Stimulated activated CD8-positive, alpha-beta memory T cell treated with anti-CD3 and anti-CD28 coated beads, Interleukin-4, amount 100 ng/mL, for 4 hours (primary cell): Measurements from ENCODE around the gene CNR2.
"Not testable (repeated sequence)": the region's sequence is repeated elsewhere in the genome, so short reads cannot be mapped to it uniquely, and the experiment has no call there.

Experiments
- DNase-seq, 2 donors: peaks; one replicate each; pipeline ENCODE4 v3.0.0-alpha.2; 2020; ENCODE audit warnings: low read depth in 2 of 2, low spot score in 1 of 2

The CNR2 gene

GRCh38 chr1:23837908-23838307 is 75.3 kb downstream of the CNR2 start:
- no peak for DNase-seq

GRCh38 chr1:23836037-23836436 is 77.1 kb downstream of the CNR2 start:
- DNase-seq: no peak

GRCh38 chr1:23834156-23834555 is 79.0 kb downstream of the CNR2 start:
- not testable (repeated sequence) for DNase-seq

- no peak for DNase-seq
These were observed 85.4 kb downstream of the CNR2 start for GRCh38 chr1:23827717-23828116.

GRCh38 chr1:23826590-23826989 is 86.6 kb downstream of the CNR2 start:
- not testable (repeated sequence) for DNase-seq

- no peak for DNase-seq
These were observed 87.2 kb downstream of the CNR2 start for GRCh38 chr1:23825762-23826522.

GRCh38 chr1:23825076-23825761 is 87.9 kb downstream of the CNR2 start, which contains the start of gene HMGCL:
TSS of gene HMGCL (minus strand) at chr1:23825429. CDS start at chr1:23825415, 14 bp downstream.
- peak; percentile 68 to 83 for DNase-seq

GRCh38 chr1:23824711-23825075 is 88.5 kb downstream of the CNR2 start:
- DNase-seq: no peak

- DNase-seq: no peak
These were observed 89.4 kb downstream of the CNR2 start for GRCh38 chr1:23823767-23824166.
